Neural cell (in vitro differentiated cells): Measurements from ENCODE around the gene MACF1.

Source experiments
- CTCF ChIP-seq: fragments of 450-650 bp; IDR thresholded peaks from 2 replicates; pipeline ENCODE4 v1.5.1; 2014; ENCODE audit warnings: antibody characterized with exemption, mild to moderate bottlenecking, moderate library complexity; ENCODE audit not compliant: poor library complexity, severe bottlenecking
- EP300 ChIP-seq: fragments of 450-650 bp; conservative IDR thresholded peaks from 2 replicates; pipeline ENCODE4 v1.6.1; 2014; ENCODE audit warnings: antibody characterized with exemption, mild to moderate bottlenecking, moderate library complexity; ENCODE audit not compliant: poor library complexity, severe bottlenecking
- EZH2 ChIP-seq: fragments of 200-600, 300-800 bp; shearing (Covaris generic), sonication (generic); IDR thresholded peaks from 2 replicates; pipeline ENCODE4 v1.6.1; 2014; ENCODE audit warnings: antibody characterized with exemption, low read length, borderline replicate concordance, mild to moderate bottlenecking; ENCODE audit not compliant: insufficient read depth, poor library complexity, severe bottlenecking
- MXI1 ChIP-seq: fragments of 450-650 bp; conservative IDR thresholded peaks from 2 replicates; pipeline ENCODE4 v1.6.1; 2014; ENCODE audit warnings: antibody characterized with exemption, mild to moderate bottlenecking; ENCODE audit not compliant: poor library complexity, severe bottlenecking
- POLR2AphosphoS5 ChIP-seq: IDR thresholded peaks from 2 replicates; pipeline ENCODE4 v1.6.1; 2012
- RAD21 ChIP-seq: fragments of 450-650 bp; conservative IDR thresholded peaks from 2 replicates; pipeline ENCODE4 v1.6.1; 2014; ENCODE audit warnings: antibody characterized with exemption, mild to moderate bottlenecking, moderate library complexity
- REST ChIP-seq: IDR thresholded peaks from 2 replicates; pipeline ENCODE4 v1.6.1; 2012; ENCODE audit warnings: borderline replicate concordance
- SMC3 ChIP-seq: fragments of 450-650 bp; conservative IDR thresholded peaks from 2 replicates; pipeline ENCODE4 v1.6.1; 2014; ENCODE audit warnings: antibody characterized with exemption, mild to moderate bottlenecking, moderate library complexity; ENCODE audit not compliant: poor library complexity

- TF ChIP-seq CTCF (no peak), REST (no peak), POLR2AphosphoS5 (no peak), RAD21 (no peak), EP300 (no peak), EZH2 (no peak), MXI1 (no peak), SMC3 (no peak)
Observed at GRCh38 chr1:39335216-39335615, 130.7 kb downstream of the MACF1 start.
